ENCODE measurements around the gene METAP2.
"Not testable (repeated sequence)": the region's sequence is repeated elsewhere in the genome, so short reads cannot be mapped to it uniquely, and the experiment has no call there.

The METAP2 gene

DNA sequence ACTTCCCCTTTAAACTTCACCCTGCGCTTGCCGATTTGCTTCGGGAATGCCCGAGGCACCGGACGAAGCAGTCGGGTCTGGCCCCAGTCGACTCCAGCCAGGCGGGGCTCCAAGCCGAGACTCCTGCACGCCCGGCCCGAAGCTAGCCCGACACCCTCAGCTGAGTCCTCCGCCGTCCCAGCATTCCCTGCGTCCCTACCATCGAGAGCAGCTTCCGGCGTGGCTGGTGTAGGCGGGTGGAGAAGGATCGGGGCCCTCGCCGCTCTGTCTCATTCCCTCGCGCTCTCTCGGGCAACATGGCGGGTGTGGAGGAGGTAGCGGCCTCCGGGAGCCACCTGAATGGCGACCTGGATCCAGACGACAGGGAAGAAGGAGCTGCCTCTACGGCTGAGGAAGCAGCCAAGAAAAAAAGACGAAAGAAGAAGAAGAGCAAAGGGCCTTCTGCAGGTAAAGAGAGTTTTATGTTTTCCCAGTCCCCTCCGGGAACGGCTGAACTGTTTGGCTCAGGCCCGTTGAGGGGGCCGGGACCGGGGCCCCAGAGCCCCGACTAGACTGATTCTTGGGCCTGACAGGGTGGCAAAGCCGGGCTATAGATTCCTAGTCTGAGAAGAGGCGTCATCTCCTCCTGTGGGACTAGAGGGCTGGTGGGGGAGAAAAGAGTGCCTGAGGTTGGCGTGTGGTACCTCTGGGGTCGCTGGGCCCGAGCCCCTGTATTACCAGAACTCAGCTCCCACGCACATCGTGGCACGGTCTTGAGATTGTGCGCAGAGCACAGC lies at the start of gene METAP2:
Gene METAP2, plus strand, starts transcription at position 269 of the 776 bp plus-strand sequence. Its CDS starts 28 bp downstream, at position 297.
- peak; percentile 93 for DNase-seq

DNA sequence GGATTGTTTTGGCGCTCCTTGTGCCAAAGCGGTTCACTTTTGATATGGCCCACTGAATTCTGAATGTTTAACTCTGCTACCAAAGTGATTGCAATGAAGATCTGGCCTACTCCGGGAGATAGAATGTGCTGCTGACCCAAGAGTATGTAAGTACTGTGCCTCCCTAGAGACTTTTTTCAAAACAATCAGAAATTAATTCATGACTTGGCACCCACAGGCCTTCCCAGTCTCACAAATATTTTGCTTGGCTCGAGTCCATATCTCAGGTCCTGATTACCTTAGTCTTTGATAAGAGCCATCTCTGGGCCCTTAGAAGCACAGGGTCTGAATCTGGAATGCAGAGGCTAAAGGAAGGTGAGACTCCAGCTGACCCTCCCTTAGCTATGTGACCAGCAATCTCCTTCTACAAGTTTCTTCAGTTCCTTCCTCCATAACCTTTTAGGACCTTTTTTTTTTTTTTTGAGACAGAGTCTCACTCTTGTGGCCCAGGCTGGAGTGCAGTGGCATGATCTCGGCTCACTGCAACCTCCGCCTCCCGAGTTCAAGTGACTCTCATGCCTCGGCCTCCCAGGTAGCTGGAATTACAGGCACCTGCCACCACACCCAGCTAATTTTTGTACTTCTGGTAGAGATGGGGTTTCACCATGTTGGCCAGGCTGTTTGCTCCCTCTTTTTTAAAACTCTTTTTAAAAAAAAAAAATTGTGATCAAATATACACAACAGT lies 49.5 kb upstream of the METAP2 start:
- no peak for DNase-seq

DNA sequence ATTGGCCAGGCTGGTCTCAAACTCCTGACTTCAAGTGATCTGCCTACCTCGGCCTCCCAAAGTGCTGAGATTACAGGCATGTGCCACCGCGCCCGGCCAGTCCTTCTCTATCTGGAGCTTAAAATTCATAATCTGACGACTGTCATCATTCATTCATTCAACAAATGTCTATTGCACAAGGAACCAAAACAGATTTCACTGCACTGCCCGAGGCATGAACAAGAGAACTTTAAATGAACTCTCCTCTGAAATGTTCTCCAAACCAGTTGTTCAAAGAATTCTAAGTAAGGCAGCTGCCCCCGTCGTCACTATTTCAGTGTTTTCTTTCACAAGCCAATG lies 44.8 kb upstream of the METAP2 start:
- no peak for DNase-seq

DNA sequence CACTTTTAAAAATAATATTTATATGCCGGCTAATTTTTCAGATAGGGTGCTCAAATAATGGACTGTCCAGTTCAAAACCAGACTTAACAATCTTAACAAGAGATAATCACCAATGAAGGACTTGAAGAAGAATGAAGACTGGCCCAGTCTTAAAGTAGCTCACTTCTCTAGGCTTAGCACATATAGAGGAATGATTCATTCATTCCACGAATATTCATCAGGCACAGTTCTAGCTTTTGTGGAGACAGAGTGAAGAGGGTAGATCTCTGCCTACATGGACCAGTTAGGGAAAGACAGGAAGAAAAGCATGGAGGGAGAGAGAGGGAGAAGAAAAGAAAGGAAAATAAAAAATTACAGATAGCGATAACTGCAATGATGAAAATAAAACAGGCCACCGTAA lies 42.8 kb upstream of the METAP2 start:
- no peak for DNase-seq

DNA sequence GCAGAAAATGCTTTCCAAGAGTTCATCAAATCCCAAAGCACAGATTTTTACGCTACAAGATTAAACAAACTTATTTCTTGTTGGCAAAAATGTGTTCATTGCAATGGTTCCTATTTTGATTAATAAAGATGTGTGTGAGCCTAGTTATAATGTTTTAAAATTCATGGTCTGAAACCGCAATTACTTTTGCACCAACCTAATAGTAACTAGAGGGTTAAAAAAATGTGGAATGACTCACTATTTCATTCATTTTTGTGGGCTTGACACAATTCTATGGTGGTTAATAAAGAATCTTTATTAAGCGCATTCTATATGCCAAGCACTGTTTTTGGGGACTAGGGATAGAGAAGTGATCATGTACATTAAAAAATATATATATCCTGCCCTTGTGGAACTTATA lies 38.6 kb upstream of the METAP2 start:
- DNase-seq = no peak

DNA sequence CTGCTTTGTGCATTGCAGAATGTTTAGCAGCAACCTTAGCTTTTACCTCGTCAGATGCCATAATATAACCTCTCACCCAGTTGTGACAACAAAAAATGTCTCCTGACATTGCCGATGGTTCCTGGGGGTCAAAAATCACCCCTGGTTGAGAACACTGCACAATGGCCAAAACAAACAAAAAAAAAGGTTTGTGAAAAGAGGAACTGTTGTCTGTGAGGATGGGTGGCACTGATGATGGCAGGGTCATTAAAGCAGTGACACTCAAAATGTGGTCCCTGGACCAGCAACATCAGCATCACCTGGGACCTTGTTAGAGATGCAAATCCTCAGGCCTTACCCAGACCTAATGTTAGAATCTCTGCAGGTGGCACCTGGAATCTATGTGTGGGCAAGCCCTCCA lies 36.4 kb upstream of the METAP2 start:
- DNase-seq = no peak

DNA sequence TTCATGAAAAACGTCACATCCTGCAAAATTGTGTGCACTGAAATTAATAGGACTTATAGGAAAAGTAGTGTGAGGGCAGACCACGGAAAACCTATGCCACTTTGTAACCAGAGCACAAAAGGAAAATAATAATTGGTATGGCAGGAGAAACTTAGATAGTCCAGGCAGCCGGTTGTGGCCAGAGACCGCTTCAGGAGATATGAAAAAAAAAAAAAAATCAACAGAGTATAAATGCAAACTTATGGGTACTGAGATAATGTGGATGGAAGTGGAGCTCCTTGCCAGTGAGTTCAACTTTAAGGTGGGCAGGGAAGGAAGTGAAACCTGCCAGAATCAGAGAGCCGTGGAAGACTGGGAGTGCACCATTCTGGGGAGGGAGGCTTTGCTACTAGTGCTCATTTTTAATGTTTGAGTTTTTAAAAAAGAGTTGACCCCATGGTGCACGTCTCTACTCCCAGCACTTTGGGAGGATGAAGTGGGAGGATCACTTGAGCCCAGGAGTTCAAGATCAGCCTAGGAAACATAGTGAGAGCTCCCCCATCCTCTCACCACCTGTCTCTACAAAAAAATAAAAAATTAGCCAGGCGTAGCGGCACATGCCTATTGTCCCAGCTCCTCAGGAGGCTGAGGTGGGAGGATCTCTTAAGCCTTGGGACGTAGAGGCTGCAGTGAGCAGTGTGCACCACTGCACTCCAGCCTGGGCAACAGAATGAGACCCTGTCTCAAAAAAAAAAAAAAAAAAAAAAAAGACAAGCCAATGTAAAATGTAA lies 34.3 kb upstream of the METAP2 start:
- DNase-seq = no peak

DNA sequence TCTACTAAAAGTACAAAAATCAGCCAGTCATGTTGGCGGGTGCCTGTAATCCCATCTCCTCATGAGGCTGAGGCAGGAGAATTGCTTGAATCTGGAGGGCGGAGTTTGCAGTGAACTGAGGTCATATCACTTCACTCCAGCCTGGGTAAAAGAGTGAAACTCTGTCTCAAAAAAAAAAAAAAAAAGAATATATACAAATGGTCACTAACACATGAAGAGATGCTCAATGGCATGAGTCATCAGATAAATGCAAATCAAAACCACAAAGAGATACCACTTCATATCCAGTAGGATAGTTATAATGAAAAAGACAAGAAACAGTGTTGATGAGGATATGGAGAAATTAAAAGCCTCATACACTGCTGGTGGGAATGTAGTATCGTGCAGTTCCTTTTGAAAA lies 33.6 kb upstream of the METAP2 start:
- DNase-seq = no peak

DNA sequence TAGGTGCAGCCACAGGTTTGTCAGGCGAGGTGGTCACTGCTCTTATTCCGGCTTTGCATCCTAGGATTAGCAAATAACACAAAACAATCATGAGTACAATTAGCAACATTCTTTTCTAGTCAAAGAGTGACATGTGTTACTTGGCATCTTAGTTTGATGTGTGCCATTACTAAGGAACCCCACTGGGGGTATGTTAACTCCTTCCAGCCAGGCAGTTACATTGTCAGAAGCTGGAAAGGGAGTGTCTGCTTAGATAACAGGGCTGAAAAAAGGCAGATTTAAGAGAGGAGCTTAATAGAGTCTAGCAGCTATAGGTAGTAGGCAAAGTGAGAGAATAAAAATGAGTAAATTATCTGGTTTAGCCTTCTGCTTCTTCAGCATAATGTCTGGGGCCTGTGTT lies 30.5 kb upstream of the METAP2 start:
- no peak for DNase-seq

DNA sequence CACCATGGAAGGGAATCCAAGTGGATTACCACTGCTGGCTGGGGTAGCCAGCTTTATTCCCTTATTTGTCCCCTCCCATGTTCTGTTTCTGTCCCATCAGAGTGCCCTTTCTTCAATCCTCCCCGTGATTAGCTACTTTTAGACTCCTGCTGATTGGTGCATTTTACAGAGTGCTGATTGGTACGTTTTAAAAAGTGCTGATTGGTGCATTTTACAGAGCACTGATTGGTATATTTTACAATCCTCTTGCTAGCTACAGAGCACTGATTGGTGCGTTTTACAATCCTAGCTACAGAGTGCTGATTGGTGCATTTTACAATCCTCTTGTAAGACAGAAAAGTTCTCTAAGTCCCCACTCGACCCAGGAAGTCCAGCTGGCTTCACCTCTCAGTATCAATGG lies 28.9 kb upstream of the METAP2 start:
- not testable (repeated sequence) for DNase-seq

DNA sequence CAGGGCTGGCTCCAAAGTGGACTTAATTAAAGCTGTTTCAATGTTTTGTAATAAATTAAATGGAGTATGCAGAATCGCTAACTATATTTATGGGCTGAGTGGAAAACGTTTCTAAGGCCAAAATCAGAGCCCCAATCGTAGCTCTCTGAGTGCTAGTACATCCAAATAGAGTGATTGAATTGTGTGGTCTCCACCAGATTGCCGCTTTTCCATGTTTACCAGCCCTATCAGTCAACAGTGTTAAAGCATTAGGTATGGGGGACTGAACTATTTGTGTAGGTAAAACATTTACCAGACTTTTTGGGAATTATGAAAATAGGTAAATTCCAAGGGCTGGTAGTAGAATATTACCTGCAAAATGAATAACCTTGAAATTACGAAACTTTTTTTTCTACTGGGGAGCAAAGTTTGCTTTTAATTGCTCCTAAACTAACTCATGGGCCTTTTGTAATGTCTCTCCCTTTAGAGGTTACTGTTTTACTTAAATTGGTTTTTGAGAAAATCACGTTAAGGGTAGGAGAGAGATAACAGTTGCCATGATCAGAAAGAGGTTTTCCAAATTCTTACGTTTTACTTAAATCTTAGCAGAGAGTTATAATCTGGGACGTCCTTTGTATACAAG lies 28.0 kb upstream of the METAP2 start:
- DNase-seq = no peak

DNA sequence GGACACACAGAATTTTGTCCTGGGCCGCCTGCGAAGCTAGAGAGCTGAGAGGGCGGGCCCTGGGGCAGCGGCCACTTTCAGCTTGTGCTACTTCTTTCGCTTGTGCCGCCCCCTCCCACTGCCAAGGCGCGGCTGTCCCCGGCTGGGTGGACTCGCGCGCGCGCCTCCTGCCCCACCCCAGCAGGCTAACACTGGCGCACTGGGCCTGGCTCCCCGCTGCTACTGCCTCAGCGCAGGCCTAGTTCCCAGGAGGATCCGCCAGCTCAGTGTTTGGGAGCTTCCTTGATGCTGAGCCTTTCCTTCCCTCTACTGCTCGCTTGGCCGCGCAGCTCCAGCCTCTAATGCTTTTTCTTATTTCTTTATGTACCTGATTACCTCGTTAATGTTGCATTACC lies 27.4 kb upstream of the METAP2 start:
- no peak for DNase-seq

DNA sequence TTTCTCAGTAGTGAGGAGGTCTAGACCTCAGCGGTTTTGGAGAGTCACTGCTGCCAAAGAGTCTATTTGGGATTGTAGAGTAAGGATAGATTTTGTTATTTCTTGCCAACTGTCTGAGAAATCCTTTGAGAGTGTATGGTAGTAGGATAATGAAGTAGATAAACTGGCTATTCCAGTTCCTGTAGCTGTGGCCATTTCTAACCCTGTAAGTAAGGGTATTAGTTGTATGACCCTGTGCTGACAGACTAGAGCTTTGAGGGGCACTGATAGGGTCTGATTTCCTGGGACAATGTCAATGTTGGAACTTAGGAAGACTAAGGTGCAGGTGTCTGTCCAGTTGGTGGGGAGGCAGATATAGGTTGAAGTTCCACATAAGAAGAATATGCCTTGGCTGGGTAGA lies 24.3 kb upstream of the METAP2 start:
- DNase-seq = not testable (repeated sequence)

DNA sequence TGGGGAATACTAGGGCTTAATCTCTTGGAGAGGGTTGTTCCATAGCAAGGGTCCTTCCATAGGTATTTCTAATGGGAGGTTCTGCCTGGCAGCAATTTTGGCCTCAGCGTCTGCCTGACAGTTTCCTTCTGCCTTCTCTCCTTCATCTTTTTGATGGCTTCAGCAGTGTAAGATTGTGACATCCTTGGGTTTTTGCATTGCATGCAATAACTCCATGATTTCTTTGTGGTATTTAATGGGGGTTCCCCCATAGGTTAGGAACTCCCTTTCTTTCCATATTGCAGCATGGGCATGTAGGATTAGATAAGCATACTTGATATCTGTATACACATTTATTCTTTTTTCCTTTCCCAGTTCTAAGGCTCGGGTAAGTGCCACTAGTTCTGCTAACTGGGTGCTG lies 21.5 kb upstream of the METAP2 start:
- not testable (repeated sequence) for DNase-seq

DNA sequence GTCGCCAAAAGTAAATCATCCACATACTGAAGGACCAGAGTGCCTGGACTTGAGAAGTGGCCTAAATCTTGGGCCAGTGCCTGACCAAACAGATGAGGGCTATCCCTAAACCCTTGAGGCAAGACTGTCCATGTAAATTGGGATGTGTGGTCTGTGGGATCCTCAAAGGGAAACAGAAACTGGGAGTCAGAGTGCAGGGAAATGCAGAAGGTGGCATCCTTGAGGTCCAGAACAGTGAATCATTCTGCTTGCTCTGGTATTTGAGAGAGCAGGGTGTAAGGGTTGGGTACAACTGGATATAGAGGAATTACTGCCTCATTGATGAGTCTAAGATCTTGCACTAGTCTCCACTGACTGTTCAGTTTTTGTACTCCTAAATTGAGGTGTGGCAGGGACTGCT lies 20.1 kb upstream of the METAP2 start:
- not testable (repeated sequence) for DNase-seq

DNA sequence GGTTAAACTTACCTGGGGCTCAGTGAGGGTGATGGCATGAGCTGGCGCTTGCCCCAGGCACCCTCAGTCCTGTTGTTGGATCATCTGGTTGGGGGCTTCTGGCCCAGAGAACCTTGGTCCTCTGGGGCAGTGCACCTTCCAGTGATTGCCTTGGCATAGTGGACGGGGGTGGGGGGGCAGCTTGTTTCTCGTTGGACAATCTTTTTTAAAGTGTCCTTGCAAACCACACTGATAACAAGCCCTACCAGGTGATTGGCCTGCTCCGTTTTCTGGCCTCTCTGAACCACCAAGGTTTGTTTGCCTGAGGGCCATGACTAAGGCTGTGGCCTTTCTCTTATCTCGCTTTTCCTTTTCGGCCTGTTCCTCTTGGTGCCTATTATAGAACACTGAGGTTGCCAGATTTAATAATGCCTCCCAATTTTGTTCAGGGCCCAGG lies 19.2 kb upstream of the METAP2 start:
- not testable (repeated sequence) for DNase-seq

DNA sequence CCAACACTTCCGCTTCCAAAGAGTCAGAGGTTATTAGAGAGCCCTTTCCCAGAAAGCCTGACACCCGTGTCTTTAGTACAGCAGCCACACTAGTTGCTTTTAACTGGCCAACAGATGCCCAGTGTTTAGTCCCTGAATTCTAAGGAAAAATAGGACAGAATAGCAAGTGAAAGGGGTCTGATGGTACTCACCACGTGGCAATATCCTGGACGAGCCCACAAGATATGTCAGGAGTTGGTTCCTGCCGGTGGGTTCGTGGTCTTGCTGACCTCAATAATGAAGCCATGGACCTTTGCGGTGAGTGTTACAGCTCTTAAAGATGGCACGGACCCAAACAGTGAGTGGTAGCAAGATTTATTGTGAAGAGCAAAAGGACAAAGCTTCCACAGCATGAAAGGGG lies 16.3 kb upstream of the METAP2 start:
- DNase-seq = not testable (repeated sequence)

DNA sequence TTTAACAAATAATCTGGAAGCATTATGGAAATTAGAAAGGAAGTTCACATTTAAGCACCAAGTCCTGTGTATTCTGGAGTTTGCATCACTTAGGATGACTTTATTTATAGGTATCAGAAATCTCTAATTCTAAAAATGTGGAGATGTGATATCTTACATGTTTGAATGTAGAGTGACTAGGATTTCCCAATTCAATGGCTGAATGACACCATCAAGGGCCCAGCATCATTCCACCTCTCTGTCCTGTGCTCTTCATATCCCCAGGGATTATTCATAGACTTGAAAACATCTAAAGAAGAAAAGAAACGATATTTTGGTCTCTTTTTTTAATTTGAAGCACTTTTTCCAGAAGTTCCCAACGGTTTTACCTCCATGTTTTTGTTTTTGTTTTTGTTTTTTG lies 15.2 kb upstream of the METAP2 start:
- DNase-seq = no peak

DNA sequence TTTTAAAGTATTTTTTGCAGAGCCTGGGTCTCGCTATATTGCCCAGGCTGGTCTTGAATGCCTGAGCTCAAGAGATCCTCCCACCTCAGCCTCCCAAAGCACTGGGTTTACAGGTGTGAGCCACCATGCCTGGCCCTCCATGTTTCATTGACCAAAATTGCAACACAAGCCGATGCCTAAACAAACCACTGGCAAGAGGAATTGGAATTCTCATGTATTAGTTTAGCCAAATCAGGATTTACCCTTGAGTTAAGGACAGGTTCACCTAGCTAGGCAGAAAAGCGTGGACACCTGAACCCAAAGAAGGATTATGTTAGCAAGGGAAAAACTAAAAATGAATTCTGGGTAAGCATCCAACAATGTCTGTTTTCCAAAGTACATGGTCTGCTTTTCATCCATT lies 14.6 kb upstream of the METAP2 start:
- no peak for DNase-seq

DNA sequence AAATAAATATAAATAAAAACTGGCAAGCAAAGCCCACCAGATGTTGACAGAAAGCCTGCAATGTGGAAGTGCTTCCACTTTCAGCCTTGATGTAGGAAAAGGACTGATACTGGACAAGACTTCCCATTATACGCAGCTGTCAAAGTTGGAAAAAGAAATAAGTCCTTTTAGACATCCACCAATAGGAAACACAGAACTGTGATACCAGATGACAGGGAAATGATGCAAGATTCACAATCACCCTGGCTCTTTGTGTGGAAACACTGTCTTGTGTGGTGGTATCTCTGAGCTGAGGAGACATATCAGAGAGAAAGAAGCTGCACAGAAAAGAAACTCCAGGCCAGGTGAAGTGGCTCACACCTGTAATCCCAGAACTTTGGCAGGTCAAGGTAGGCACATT lies 13.8 kb upstream of the METAP2 start:
- DNase-seq = no peak

DNA sequence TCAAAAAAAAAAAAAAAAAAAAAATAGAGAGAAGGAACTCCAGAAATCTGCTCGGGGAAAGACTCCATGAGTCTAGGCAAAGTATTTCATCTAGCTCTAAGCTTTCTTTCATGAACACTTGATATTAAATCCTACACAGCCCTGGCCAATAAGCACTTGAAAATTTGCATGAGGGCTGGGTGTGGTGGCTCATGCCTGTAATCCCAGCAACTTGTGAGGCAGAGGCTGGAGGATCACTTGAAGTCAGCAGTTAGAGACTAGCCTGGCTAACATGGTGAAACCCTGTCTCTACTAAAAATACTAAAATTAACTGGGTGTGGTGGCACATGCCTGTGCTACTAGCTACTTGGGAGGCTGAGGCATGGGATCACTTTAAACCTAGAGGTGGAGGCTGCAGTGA lies 13.1 kb upstream of the METAP2 start:
- DNase-seq = no peak

DNA sequence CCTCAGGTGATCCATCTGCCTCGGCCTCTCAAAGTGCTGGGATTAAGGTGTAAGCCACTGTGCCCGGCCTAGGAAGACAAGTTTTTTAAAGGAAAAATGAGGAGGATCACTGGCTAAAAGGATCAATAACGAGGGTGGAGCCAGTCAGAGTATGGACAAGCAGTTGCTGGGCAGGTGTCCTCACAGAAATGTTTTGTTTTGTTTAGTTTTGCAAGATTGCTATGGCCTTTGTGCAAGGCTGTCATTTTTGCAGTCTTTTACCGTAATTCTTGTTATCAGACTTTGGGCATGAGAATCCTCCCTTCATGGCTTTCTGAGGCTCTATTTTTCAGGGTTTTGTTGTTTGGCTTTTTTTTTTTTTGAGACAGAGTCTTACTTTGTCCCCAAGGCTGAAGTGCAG lies 11.9 kb upstream of the METAP2 start:
- no peak for DNase-seq

DNA sequence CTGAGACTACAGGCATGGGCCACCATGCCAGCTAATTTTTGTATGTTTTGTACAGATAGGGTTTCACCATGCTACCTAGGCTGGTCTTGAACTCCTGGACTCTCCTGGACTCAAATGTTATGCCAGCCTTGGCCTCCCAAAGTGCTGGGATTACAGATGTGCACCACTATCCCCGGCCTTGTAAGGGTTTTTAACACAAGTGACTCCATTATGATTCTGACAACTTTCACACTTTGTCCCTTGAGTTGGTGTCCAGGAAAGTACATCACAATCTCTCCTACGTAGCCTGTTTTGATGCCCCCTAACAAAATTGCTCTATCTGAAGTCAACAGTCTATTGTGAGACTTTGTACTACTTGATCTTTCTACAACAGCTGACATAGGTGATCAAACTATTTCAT lies 11.4 kb upstream of the METAP2 start:
- no peak for DNase-seq

All from amniotic stem cell (primary cell).